GM18867 (cell line): ENCODE measurements around the gene MUSK.
"Not testable (repeated sequence)": the region's sequence is repeated elsewhere in the genome, so short reads cannot be mapped to it uniquely, and the experiment has no call there.

ENCODE experiments used
- ATAC-seq: cut with Tn5 transposase; IDR thresholded peaks from one replicate; pipeline ENCODE4 v1.9.1; 2021; ENCODE audit warnings: mild to moderate bottlenecking, moderate library complexity; ENCODE audit not compliant: unreplicated experiment

MUSK gene

DNA sequence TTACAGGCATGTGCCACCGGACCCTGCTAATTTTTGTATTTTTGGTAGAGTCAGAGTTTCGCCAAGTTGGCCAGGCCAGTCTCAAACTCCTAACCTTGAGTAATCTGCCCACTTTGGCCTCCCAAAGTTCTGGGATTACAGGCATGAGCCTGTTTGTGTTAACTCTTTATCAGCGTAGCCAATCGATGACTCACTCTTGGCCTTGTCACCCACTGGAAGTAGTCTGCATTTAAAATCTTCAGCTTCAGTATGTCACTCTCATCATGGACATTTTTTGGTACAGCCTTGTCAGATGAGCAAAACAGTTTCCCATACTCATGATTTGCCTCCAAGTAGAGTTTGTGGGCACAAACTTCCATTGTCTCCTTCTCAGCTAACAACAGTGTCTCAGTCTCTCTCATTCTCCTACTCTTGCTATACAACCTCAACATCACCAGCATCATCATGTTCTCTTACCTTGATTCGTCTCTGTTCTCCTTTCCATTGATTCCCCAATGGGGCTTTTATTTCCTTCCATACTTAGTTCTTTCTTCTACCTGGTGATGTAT is 22.5 kb downstream of the MUSK start:
- no peak for ATAC-seq

DNA sequence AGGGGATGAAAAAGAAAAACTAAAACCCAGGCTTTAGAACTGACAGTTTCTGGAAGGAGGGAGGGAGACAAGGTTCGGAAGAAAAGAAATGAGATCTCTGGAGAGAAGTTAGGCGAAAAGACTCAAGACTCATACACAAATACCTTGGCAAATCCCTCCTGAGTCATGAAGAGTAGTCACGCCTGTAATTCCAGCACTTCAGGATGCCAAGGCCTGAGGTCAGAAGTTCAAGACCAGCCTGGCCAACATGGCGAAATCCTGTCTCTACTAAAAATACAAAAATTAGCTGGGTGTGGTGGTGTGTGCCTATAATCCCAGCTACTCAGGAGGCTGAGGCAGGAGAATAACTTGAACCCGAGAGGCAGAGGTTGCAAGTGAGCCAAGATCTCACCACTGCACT is 27.3 kb downstream of the MUSK start:
- not testable (repeated sequence) for ATAC-seq

GRCh38 chr9:110700953-110701352 is 32.4 kb downstream of the MUSK start:
- no peak for ATAC-seq

- ATAC-seq, result no peak
Observed at GRCh38 chr9:110703669-110704068, 35.1 kb downstream of the MUSK start.

DNA sequence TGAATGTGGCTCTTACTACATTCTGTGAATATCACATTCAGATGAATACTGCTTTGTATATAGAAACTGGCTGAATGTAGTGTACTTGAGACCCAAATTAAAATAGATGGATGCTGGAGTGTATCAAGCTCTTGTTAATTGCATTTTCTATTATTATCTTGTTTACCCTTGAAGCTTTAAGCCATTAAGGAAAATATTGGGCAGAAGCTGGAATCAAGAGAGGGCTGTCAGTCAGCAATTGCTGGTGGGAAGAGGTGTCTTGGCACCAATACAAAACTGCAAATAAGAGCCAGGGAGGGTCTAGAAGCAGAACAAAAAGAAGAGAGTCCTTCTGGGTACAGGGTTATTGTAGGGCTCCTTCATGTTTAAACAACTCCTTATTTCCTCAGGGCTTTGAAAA is 38.8 kb downstream of the MUSK start:
- no peak for ATAC-seq

DNA sequence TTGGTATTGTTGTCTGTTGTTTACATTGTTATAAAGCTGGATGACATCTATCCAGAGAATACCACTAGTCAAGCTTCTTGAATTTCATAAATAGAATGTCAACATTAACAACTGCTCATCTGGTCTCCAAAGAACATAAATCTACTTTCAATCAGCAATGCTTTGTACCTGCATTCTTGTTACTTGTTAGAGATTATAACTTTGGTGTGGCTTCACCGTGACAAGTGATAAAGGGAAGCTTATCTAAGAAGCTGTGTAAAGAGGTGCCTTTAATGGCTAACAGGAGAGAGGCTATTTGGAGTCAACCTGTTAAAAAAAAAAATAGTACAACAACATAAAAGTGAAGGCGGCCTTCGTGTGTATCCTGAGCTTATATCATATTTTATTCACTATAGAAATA is 41.8 kb downstream of the MUSK start:
- ATAC-seq, result no peak

GRCh38 chr9:110712955-110713354 is 44.4 kb downstream of the MUSK start:
- no peak for ATAC-seq

GRCh38 chr9:110714314-110714713 is 45.7 kb downstream of the MUSK start:
- no peak for ATAC-seq

DNA sequence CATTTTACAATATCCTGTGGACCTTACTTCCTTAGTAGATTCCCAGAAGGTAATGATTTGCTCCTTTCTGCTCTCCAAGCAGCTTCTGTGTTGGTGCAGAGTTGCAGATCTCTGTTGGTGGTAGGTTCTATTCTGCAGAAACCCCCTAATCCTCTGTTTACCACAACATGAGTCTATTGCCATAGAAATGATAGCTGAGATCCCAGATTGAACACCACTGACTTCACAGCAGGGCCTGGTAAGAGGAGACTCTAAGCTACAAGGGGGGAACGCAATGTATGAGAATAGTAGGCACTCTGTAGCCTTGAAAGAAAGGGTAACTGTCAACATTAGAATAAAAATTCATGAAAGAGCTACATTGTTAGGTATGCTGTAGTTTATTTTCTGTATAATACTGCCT is 59.5 kb downstream of the MUSK start:
- ATAC-seq, result no peak

GRCh38 chr9:110729641-110730040 is 61.0 kb downstream of the MUSK start:
- ATAC-seq, result no peak

DNA sequence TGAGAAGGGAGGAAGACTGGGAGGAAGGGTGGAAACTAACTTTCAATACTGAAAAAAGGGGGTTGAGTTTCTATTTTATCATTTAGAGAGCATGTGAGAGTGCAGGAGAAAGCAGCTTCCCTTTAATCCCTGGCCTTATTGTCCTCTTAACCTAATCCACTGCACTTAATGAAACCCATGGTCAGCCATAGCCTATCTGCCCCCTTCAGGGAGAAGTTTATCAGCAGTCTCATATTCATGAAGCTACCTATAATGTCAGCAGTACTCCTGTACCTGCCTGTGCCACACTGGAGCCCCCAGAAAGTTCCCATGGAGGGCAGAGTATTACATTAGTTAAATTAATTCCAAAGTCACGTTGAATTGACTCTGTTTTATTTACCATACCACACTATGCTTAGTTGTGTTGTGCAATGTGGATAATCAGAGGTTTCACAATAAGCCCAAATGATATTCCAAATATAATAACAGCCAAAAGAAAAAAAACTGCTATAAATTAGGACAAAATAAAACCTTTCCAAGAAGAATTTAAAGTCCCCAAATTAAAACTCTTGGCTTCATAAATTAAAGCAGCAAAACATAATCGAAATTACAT is 62.9 kb downstream of the MUSK start:
- no peak for ATAC-seq

DNA sequence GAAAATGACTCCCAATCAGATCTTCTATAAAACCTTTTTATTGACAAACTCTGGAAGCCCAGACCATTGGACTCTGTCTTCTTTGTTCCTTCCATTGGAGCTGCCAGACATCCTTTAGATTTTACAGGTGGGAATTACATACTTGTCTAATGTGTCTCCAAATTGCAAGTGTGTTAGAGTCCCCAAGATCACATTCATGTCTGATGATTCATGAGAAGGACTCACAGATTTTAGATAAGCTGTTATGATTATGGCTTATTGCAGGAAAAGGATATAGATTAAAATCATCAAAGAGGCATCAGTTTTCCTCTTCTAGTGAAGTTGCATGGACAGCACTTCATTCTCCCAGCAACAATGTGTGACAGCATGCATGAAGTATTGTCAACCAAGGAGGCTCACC is 70.4 kb downstream of the MUSK start:
- no peak for ATAC-seq

- ATAC-seq, result no peak
Observed at GRCh38 chr9:110742741-110743371, 74.3 kb downstream of the MUSK start.

- ATAC-seq, result no peak
Observed at GRCh38 chr9:110744715-110745384, 76.3 kb downstream of the MUSK start.

GRCh38 chr9:110745676-110746075 is 77.1 kb downstream of the MUSK start:
- ATAC-seq, result no peak

- no peak for ATAC-seq
Observed at GRCh38 chr9:110746211-110746930, 77.8 kb downstream of the MUSK start.

DNA sequence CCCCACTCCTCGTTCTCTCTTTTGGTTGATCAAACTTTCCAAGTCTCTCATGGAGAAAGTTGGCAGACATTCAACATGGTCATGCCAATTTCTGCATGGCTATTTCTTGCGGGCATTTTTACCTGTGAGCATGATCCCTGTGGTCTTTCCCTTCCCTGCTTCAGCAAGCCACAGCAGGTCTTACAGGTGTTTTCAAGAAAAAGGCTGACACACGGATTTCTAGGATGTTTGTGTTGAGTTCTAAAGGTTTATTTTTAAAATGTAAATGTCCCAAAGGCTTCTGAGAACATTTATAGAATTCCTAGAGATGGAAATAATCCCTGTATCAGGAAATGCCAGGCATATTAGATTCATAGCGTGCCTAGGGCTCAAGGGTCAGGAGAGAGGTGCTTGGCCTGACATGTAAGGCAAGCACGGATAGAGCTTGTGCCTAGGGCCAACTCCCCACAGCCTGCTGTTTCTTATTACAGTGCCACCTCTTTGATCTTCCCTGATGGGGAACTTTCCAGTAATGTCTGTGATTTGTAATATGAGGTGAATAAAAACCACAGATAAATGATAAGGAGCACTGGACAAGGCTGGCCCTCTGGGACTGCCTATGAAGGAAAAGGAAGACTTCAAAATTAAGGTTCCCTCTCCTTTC is 79.8 kb downstream of the MUSK start:
- no peak for ATAC-seq

- no peak for ATAC-seq
Observed at GRCh38 chr9:110750272-110750671, 81.7 kb downstream of the MUSK start.

- ATAC-seq, result no peak
Observed at GRCh38 chr9:110751971-110752370, 83.4 kb downstream of the MUSK start.

GRCh38 chr9:110752766-110753165 is 84.2 kb downstream of the MUSK start:
- ATAC-seq, result no peak

- no peak for ATAC-seq
Observed at GRCh38 chr9:110753731-110754231, 85.2 kb downstream of the MUSK start.
